Lung (tissue), 12 donors: ENCODE results near the gene PPIL1. TPM values are rescaled to one million over a fixed set of nuclear protein-coding genes. Genes with fewer than 3 reads are reported as not detected.

Experiments
- ATAC-seq: fragments of 200-7000 bp; cut with Tn5 transposase; one replicate; pipeline ENCODE4 v1.9.1; 2020; ENCODE audit warnings: moderate number of reproducible peaks; ENCODE audit not compliant: insufficient read depth, low FRiP score
- DNase-seq, 3 donors: peaks; one replicate each; pipeline ENCODE4 v3.0.0-alpha.2; 2013 to 2017
- H3K27ac ChIP-seq, 2 donors: one replicate each; pipeline ENCODE4 v1.5.1; 2013; ENCODE audit warnings: mild to moderate bottlenecking in 2 of 2, moderate library complexity in 2 of 2, control low read depth in 1 of 2, inconsistent platforms in 1 of 2, low read depth in 1 of 2, low read length in 1 of 2
- H3K27me3 ChIP-seq, 3 donors: one replicate each; pipeline ENCODE4 v1.5.1; 2013; ENCODE audit warnings: low read length in 2 of 3; ENCODE audit not compliant: control insufficient read depth in 3 of 3, insufficient read depth in 3 of 3
- H3K36me3 ChIP-seq, 4 donors: one replicate each; pipeline ENCODE4 v1.5.1; 2013; ENCODE audit warnings: low read length in 4 of 4, mild to moderate bottlenecking in 1 of 4, moderate library complexity in 1 of 4; ENCODE audit not compliant: control insufficient read depth in 4 of 4, insufficient read depth in 4 of 4
- H3K4me1 ChIP-seq, 5 donors: one replicate each; pipeline ENCODE4 v1.5.1; 2013; ENCODE audit warnings: low read length in 5 of 5, mild to moderate bottlenecking in 2 of 5, moderate library complexity in 1 of 5; ENCODE audit not compliant: control insufficient read depth in 5 of 5, insufficient read depth in 5 of 5
- H3K4me3 ChIP-seq: one replicate; pipeline ENCODE4 v1.5.1; 2013; ENCODE audit warnings: mild to moderate bottlenecking, control low read depth, moderate library complexity
- H3K9ac ChIP-seq, 2 donors: one replicate each; pipeline ENCODE4 v1.5.1; 2013; ENCODE audit warnings: low read length in 2 of 2, control low read depth in 1 of 2; ENCODE audit not compliant: insufficient read depth in 1 of 2
- H3K9me3 ChIP-seq, 4 donors: one replicate each; pipeline ENCODE4 v1.5.1; 2013; ENCODE audit warnings: low read length in 3 of 4, mild to moderate bottlenecking in 1 of 4, moderate library complexity in 1 of 4; ENCODE audit not compliant: control insufficient read depth in 4 of 4, insufficient read depth in 3 of 4
- WGBS, 2 donors: extraction: QIAGEN DNeasy Blood & Tissue Kit; methylation state at CpG; one replicate each; pipeline ENCODE4 v1.1.7; 2013; 5-methylcytosine and 5-hydroxymethylcytosine counted together
- polyA plus RNA-seq, 2 donors: library from polyadenylated mRNA; stranded (reverse); fragments of 200-250 nt; gene quantifications; one replicate each; pipeline ENCODE4 v1.2.1, GENCODE V29; 2013
- total RNA-seq, 2 donors: library from RNA; depleted of rRNA in 1 of 2; stranded (reverse); fragments of >200 nt in 1 of 2; gene quantifications; one replicate each; pipeline ENCODE4 v1.2.1, GENCODE V29; 2014 to 2021
- TF ChIP-seq, protein P1 (sequence below): IDR thresholded peaks from 2 replicates; pipeline ENCODE4 v1.5.1; 2012; ENCODE audit warnings: mild to moderate bottlenecking; ENCODE audit errors: control extremely low read depth, extremely low read depth
- donor health status: control.
- donor health status: control.
- donor health status: Bipolar disorder and iron deficiency.
- donor health status: healthy.
- donor health status: DM: yes; HTN: yes; CAD: no.

Gene PPIL1
- total and polyA plus RNA-seq, 4 donors, result 12.3 to 30.2 (median 20.1) TPM

DNA sequence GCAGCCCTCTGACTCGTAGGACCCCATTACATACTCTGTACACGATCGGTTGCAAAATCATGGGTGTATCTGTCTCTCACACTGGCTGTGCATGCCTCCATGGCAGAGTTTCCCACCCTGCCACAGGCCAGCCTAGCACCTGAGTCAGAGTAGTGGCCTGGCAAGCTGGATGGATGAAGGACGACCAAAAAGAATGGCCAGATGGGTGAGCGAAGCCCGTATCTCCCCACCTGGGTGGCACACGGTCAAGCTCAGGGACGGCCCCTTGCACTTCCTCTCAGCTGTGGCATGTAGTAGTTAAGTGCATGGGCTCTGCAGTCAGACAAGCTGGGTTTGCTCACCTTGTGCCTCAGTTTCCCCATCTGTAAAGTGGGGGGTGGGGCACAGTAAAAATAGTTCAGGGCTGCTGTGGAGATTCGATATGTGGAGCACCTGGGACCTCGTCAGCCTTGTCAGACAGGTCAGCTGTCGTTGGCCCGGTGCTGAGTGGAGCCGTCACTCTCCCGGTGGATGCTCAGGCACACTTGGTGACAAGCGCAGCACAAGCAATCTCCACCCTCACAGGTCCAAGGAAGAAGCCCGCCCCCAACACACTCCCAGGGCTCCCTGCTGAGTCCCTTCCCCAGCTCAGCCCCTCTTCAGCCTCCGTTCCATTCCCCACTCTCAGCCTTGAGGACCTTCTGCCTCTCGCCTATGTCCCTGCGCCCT, 47.9 kb downstream of the PPIL1 start:
- no peak for DNase-seq
- H3K27ac ChIP-seq, result peak overlapping the region in 1 of 2 donors; percentile 28
- H3K36me3 ChIP-seq, result no peaks in the 10 kb centered on the region
- H3K27me3 ChIP-seq, result no peaks in the 10 kb centered on the region
- H3K9me3 ChIP-seq, result no peaks in the 10 kb centered on the region
- TF ChIP-seq, protein P1, sequence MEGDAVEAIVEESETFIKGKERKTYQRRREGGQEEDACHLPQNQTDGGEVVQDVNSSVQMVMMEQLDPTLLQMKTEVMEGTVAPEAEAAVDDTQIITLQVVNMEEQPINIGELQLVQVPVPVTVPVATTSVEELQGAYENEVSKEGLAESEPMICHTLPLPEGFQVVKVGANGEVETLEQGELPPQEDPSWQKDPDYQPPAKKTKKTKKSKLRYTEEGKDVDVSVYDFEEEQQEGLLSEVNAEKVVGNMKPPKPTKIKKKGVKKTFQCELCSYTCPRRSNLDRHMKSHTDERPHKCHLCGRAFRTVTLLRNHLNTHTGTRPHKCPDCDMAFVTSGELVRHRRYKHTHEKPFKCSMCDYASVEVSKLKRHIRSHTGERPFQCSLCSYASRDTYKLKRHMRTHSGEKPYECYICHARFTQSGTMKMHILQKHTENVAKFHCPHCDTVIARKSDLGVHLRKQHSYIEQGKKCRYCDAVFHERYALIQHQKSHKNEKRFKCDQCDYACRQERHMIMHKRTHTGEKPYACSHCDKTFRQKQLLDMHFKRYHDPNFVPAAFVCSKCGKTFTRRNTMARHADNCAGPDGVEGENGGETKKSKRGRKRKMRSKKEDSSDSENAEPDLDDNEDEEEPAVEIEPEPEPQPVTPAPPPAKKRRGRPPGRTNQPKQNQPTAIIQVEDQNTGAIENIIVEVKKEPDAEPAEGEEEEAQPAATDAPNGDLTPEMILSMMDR, result no peak
- ATAC-seq, result no peak
- 77 to 79% methylated on average over 19 of the region's 19 CpGs for WGBS, 2 donors
- peaks cover 2 to 25% (median 15%) of the 10 kb centered on the region in 5 donors for H3K4me1 ChIP-seq
- no peak overlapping the region for H3K9ac ChIP-seq
- no peak overlapping the region for H3K4me3 ChIP-seq

DNA sequence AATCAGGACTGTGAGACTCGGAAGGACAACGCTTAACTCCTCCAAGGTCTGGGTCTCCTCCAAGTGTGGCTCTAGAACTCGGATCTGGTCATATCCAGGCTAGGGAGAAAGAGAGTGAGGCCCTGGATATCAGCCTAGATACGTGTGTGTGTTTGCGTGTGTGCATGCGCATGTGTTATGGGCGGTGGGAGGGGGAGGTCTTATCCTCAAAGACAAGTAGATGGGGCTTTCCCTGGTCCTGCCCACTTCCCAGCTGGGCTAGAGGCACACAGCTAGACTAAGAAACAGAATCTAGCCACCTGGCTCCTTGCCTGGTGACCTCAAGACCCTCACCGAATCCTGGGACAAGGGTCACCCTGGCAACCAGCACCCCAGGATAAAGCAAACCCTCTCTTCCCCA, 48.6 kb downstream of the PPIL1 start:
- 89 to 90% methylated on average over 8 of the region's 8 CpGs for WGBS, 2 donors
- Histone ChIP-seq H3K9me3 (no peaks in the 10 kb centered on the region), H3K27me3 (no peaks in the 10 kb centered on the region), H3K36me3 (no peaks in the 10 kb centered on the region), H3K9ac (no peak overlapping the region), H3K27ac (no peak overlapping the region), H3K4me1 (peaks cover 2 to 25% (median 15%) of the 10 kb centered on the region in 5 donors), H3K4me3 (no peak overlapping the region)
- ATAC-seq, result no peak
- TF ChIP-seq, protein P1, result no peak
- DNase-seq, result peak in 2 of 3 donors; percentile 33 to 50

DNA sequence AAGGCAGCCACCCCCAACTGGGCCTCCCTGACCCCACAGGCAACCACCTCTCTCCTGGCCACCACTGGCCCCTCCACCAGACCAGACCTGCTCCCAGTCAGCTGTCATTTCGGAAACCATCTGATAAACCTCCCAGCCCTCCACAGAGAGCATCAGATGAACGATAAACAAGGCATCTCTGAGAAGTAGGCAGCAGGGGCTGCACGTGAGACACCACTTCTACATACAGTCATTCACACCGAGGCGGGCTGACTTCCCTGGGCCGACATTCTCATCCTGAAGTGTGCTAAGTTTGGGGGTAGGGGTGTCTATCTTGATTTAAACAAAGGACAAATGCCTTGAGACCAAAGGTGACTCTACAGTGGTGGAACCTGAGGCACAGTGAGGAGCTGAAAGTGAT, 49.2 kb downstream of the PPIL1 start:
- DNase-seq, result no peak
- TF ChIP-seq, protein P1, result no peak
- WGBS, 2 donors, result 90 to 92% methylated on average over 6 of the region's 6 CpGs
- H3K36me3 ChIP-seq, result no peaks in the 10 kb centered on the region
- no peak for ATAC-seq
- H3K4me3 ChIP-seq, result no peak overlapping the region
- peaks cover 2 to 23% (median 15%) of the 10 kb centered on the region in 5 donors for H3K4me1 ChIP-seq
- H3K9me3 ChIP-seq, result no peaks in the 10 kb centered on the region
- no peak overlapping the region for H3K9ac ChIP-seq
- no peaks in the 10 kb centered on the region for H3K27me3 ChIP-seq
- no peak overlapping the region for H3K27ac ChIP-seq
